Lung (tissue), 12 donors: ENCODE data around the gene CTAGE6. TPM values are rescaled to one million over a fixed set of nuclear protein-coding genes. Genes with fewer than 3 reads are reported as not detected.
"Not testable (repeated sequence)": the region's sequence is repeated elsewhere in the genome, so short reads cannot be mapped to it uniquely, and the experiment has no call there.

Source experiments
- ATAC-seq: fragments of 200-7000 bp; cut with Tn5 transposase; one replicate; pipeline ENCODE4 v1.9.1; 2020; ENCODE audit warnings: moderate number of reproducible peaks; ENCODE audit not compliant: insufficient read depth, low FRiP score
- DNase-seq, 3 donors: peaks; one replicate each; pipeline ENCODE4 v3.0.0-alpha.2; 2013 to 2017
- H3K27ac ChIP-seq, 2 donors: one replicate each; pipeline ENCODE4 v1.5.1; 2013; ENCODE audit warnings: mild to moderate bottlenecking in 2 of 2, moderate library complexity in 2 of 2, control low read depth in 1 of 2, inconsistent platforms in 1 of 2, low read depth in 1 of 2, low read length in 1 of 2
- H3K27me3 ChIP-seq, 3 donors: one replicate each; pipeline ENCODE4 v1.5.1; 2013; ENCODE audit warnings: low read length in 2 of 3; ENCODE audit not compliant: control insufficient read depth in 3 of 3, insufficient read depth in 3 of 3
- H3K36me3 ChIP-seq, 4 donors: one replicate each; pipeline ENCODE4 v1.5.1; 2013; ENCODE audit warnings: low read length in 4 of 4, mild to moderate bottlenecking in 1 of 4, moderate library complexity in 1 of 4; ENCODE audit not compliant: control insufficient read depth in 4 of 4, insufficient read depth in 4 of 4
- H3K4me1 ChIP-seq, 5 donors: one replicate each; pipeline ENCODE4 v1.5.1; 2013; ENCODE audit warnings: low read length in 5 of 5, mild to moderate bottlenecking in 2 of 5, moderate library complexity in 1 of 5; ENCODE audit not compliant: control insufficient read depth in 5 of 5, insufficient read depth in 5 of 5
- H3K4me3 ChIP-seq: one replicate; pipeline ENCODE4 v1.5.1; 2013; ENCODE audit warnings: mild to moderate bottlenecking, control low read depth, moderate library complexity
- H3K9ac ChIP-seq, 2 donors: one replicate each; pipeline ENCODE4 v1.5.1; 2013; ENCODE audit warnings: low read length in 2 of 2, control low read depth in 1 of 2; ENCODE audit not compliant: insufficient read depth in 1 of 2
- H3K9me3 ChIP-seq, 4 donors: one replicate each; pipeline ENCODE4 v1.5.1; 2013; ENCODE audit warnings: low read length in 3 of 4, mild to moderate bottlenecking in 1 of 4, moderate library complexity in 1 of 4; ENCODE audit not compliant: control insufficient read depth in 4 of 4, insufficient read depth in 3 of 4
- WGBS, 2 donors: extraction: QIAGEN DNeasy Blood & Tissue Kit; methylation state at CpG; one replicate each; pipeline ENCODE4 v1.1.7; 2013; 5-methylcytosine and 5-hydroxymethylcytosine counted together
- polyA plus RNA-seq, 2 donors: library from polyadenylated mRNA; stranded (reverse); fragments of 200-250 nt; gene quantifications; one replicate each; pipeline ENCODE4 v1.2.1, GENCODE V29; 2013
- total RNA-seq, 2 donors: library from RNA; depleted of rRNA in 1 of 2; stranded (reverse); fragments of >200 nt in 1 of 2; gene quantifications; one replicate each; pipeline ENCODE4 v1.2.1, GENCODE V29; 2014 to 2021
- TF ChIP-seq, protein P1 (sequence below): IDR thresholded peaks from 2 replicates; pipeline ENCODE4 v1.5.1; 2012; ENCODE audit warnings: mild to moderate bottlenecking; ENCODE audit errors: control extremely low read depth, extremely low read depth
- donor health status: control.
- donor health status: control.
- donor health status: Bipolar disorder and iron deficiency.
- donor health status: healthy.
- donor health status: DM: yes; HTN: yes; CAD: no.

CTAGE6 gene
- total and polyA plus RNA-seq, 4 donors, result 0.01 to 2.0 TPM; not detected in 2

DNA sequence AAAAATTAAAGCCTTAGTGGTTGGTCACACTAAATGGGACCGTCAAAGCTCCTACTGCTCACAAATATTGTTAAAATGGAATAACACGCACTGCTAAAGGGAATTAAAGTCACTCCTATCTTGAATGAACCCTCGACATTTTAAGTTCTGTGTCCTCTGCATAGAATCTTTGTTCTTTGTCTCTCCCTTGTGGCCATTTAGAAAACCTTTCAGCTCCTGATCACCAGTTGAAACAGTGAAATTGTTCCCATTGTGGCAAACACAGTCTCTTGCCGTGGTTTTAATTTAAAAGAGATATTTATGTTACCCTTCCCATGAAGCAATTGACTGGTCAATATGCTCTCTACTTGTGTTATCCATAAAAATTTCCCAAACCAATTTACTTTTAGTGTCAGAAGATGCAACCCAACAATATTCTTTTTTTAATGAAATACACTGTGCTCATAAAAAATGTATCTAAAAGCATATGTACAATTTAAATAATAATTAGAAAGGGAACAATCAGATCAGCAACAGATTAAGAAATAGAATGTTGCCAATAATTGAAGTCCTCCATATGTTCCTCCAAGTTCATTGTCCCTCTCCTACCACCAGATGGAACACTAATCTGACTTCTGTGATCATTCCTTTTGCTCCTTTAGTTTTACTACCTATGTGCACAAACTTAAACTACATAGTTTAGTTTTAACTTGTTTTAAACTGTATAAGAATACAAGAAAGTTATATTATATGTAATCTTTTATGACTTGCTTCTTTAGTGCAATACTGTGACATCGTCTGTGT lies 20.3 kb downstream of the CTAGE6 start:
- WGBS, 2 donors, result 24 to 25% methylated on average over 5 of the region's 5 CpGs
- not testable (repeated sequence) for H3K27me3 ChIP-seq, ATAC-seq, H3K27ac ChIP-seq, H3K36me3 ChIP-seq, H3K4me3 ChIP-seq, H3K4me1 ChIP-seq, H3K9ac ChIP-seq, H3K9me3 ChIP-seq
- TF ChIP-seq, protein P1, sequence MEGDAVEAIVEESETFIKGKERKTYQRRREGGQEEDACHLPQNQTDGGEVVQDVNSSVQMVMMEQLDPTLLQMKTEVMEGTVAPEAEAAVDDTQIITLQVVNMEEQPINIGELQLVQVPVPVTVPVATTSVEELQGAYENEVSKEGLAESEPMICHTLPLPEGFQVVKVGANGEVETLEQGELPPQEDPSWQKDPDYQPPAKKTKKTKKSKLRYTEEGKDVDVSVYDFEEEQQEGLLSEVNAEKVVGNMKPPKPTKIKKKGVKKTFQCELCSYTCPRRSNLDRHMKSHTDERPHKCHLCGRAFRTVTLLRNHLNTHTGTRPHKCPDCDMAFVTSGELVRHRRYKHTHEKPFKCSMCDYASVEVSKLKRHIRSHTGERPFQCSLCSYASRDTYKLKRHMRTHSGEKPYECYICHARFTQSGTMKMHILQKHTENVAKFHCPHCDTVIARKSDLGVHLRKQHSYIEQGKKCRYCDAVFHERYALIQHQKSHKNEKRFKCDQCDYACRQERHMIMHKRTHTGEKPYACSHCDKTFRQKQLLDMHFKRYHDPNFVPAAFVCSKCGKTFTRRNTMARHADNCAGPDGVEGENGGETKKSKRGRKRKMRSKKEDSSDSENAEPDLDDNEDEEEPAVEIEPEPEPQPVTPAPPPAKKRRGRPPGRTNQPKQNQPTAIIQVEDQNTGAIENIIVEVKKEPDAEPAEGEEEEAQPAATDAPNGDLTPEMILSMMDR, result peak; percentile 49
- peak in 2 of 3 donors; percentile 65 to 74 for DNase-seq

DNA sequence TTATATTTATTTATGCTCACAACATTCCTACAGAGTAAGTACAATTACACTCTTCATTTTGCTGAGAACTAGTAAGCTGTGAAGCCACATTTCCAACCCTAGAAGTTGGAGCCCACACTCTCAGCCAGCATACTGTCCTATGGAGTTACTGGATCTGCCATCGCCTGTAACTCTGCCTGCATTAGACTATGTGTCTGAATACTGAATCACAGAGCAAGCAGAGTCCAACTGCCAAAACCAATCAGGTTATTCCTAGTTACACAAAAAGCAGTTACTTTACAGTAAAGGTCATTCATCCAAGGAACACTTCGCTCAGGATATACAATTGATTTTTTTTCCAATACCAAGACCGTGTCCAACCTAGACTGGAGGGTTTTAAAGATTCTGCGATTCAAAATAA lies 21.5 kb downstream of the CTAGE6 start:
- Histone ChIP-seq H3K27me3 (no peaks in the 10 kb centered on the region), H3K9ac (no peak overlapping the region), H3K4me1 (no peaks in the 10 kb centered on the region), H3K36me3 (peaks cover 0 to 1% (median 0%) of the 10 kb centered on the region in 4 donors), H3K4me3 (no peak overlapping the region), H3K9me3 (no peaks in the 10 kb centered on the region), H3K27ac (no peak overlapping the region)
- TF ChIP-seq, protein P1, result no peak
- DNase-seq, result peak in 1 of 3 donors; percentile 1
- no peak for ATAC-seq
- WGBS, 2 donors, result 94 to 97% methylated on average over 4 of the region's 4 CpGs

DNA sequence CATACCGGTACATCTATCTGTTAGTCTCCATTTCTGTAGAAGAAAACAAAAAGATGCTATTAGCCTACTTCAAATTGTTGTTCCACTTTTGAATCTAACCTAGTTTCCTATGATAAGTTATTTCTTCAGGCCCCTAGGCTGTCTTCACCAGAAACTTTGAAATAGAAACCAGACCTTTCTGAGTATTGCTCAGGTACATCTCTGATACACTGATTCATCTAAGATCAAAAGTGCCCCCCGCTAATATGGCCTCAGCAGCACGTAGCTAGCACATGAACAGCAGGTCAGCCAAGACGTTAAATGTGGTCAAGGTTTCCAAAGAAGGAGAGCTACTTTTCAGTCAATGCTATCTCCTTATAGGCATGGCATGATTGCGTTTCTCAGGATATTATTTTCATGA lies 23.6 kb downstream of the CTAGE6 start:
- WGBS, 2 donors, result 92 to 93% methylated on average over 5 of the region's 5 CpGs
- peaks cover 0 to 4% (median 2%) of the 10 kb centered on the region in 4 donors for H3K36me3 ChIP-seq
- H3K27me3 ChIP-seq, result no peaks in the 10 kb centered on the region
- no peak overlapping the region for H3K27ac ChIP-seq
- TF ChIP-seq, protein P1, result no peak
- ATAC-seq, result no peak
- no peak overlapping the region for H3K4me3 ChIP-seq
- DNase-seq, result no peak
- no peak overlapping the region for H3K9ac ChIP-seq
- no peaks in the 10 kb centered on the region for H3K9me3 ChIP-seq
- H3K4me1 ChIP-seq, result no peaks in the 10 kb centered on the region
